Upper lobe of left lung (tissue), 4 donors: ENCODE measurements around the gene SLCO1A2.

Source experiments
- EP300 ChIP-seq, 4 donors: sonication (generic); formaldehyde crosslinking; IDR thresholded peaks; one replicate each; pipeline ENCODE4 v1.5.1; 2017; ENCODE audit warnings: antibody characterized with exemption in 4 of 4, control low read depth in 2 of 4
- POLR2A ChIP-seq, 4 donors: fragments of 450-650 bp; IDR thresholded peaks; one replicate each; pipeline ENCODE4 v1.5.1; 2016 to 2017; ENCODE audit warnings: antibody characterized with exemption in 4 of 4, mild to moderate bottlenecking in 2 of 4
- POLR2AphosphoS5 ChIP-seq, 2 donors: sonication (generic); formaldehyde crosslinking; IDR thresholded peaks; one replicate each; pipeline ENCODE4 v1.5.1; 2017; ENCODE audit warnings: antibody characterized with exemption in 2 of 2
- TF ChIP-seq, protein P1 (sequence below), 6 experiments: fragments of 450-650 bp in 4 of 6; fragments of 200-600 bp in 2 of 6; sonication (generic) in 2 of 6; IDR thresholded peaks; one replicate each; pipeline ENCODE4 v1.5.1; 2016 to 2019; ENCODE audit warnings: antibody characterized with exemption in 6 of 6

DNA sequence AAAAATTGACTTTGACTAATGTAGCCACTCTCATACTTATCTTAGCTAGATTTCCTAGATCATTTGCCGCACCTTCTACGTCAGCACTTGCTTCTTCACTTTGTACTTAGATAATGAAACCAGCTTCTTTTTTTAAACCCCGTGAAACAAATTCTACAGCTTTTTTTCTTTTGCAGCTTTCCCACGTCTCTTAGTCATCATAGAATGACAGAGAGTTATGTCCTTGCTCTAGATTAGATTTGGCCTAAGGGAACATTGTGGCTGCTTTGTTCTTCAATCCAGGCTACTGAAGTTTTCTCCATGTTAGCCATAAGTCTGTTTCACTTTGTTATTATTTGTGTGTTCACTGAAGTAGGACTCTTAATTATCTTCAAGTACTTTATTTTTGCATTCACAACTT is 94.9 kb downstream of the SLCO1A2 start:
- TF ChIP-seq, protein P1, sequence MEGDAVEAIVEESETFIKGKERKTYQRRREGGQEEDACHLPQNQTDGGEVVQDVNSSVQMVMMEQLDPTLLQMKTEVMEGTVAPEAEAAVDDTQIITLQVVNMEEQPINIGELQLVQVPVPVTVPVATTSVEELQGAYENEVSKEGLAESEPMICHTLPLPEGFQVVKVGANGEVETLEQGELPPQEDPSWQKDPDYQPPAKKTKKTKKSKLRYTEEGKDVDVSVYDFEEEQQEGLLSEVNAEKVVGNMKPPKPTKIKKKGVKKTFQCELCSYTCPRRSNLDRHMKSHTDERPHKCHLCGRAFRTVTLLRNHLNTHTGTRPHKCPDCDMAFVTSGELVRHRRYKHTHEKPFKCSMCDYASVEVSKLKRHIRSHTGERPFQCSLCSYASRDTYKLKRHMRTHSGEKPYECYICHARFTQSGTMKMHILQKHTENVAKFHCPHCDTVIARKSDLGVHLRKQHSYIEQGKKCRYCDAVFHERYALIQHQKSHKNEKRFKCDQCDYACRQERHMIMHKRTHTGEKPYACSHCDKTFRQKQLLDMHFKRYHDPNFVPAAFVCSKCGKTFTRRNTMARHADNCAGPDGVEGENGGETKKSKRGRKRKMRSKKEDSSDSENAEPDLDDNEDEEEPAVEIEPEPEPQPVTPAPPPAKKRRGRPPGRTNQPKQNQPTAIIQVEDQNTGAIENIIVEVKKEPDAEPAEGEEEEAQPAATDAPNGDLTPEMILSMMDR (IDR thresholded peaks at IDR 0.05) = no peak
- TF ChIP-seq EP300 (IDR thresholded peaks at IDR 0.05) = no peak
- TF ChIP-seq POLR2A (IDR thresholded peaks at IDR 0.05) = no peak
- no peak for TF ChIP-seq POLR2AphosphoS5 (IDR thresholded peaks at IDR 0.05)
